K562 (cell line): ENCODE measurements around the gene C1GALT1C1L. TPM values are rescaled to one million over a fixed set of nuclear protein-coding genes. Genes with fewer than 3 reads are reported as not detected.

Experiments used
- ATAC-seq: fragments of 200-7000 bp; cut with Tn5 transposase; 3 replicates; pipeline ENCODE4 v1.9.1; 2020; ENCODE audit warnings: moderate library complexity
- BruUV-seq: library from RNA; stranded (reverse); fragments of 400-500 nt; replicated peaks from 2 replicates; lab custom pipeline; 2021; lab: Mats Ljungman, UMichigan
- CTCF ChIA-PET: fragments of 300-600 bp; formaldehyde crosslinking; extraction: SDS; loops from one replicate; lab custom pipeline; 2021; ENCODE audit warnings: low intra/inter-chr PET ratio; lab: Yijun Ruan, JAX
- POLR2A ChIA-PET: fragments of 300-600, 350-650 bp; sonication (Branson Sonifier 250); formaldehyde crosslinking; extraction: SDS; loops from one replicate; lab custom pipeline; 2021; ENCODE audit warnings: antibody characterized with exemption, inconsistent platforms; lab: Yijun Ruan, JAX
- DNase-seq, 4 experiments: peaks; one replicate each; pipeline versions ENCODE4 v3.0.0 to v3.0.0-alpha.2; 2011 to 2018; ENCODE audit warnings: low spot score in 3 of 4, mixed read lengths in 3 of 4; ENCODE audit errors: extremely low read depth in 1 of 4
- FAIRE-seq: peaks from 2 replicates; lab custom pipeline; 2011; peaks lifted over from hg19 to GRCh38; lab: Jason Lieb, UNC
- H2AFZ ChIP-seq: 2 replicates; pipeline ENCODE4 v1.6.0; 2011; ENCODE audit warnings: low read depth, low read length, control low read depth, inconsistent platforms
- H3K27ac ChIP-seq: fragments of 200-600 bp; 3 replicates; pipeline ENCODE4 v1.8.0; 2011; ENCODE audit warnings: low read depth, mild to moderate bottlenecking, control low read depth, inconsistent platforms, low read length, moderate library complexity, mixed read lengths; ENCODE audit errors: extremely low read depth
- H3K27me3 ChIP-seq, 2 experiments: fragments of 300-600 bp in 1 of 2; 2 replicates in 1 of 2; 3 replicates in 1 of 2; pipeline versions ENCODE4 v1.6.0 to v1.8.0; 2011; ENCODE audit warnings: inconsistent platforms in 2 of 2, low read length in 2 of 2, mild to moderate bottlenecking in 1 of 2, mixed read lengths in 1 of 2, moderate library complexity in 1 of 2; ENCODE audit not compliant: control insufficient read depth in 2 of 2, insufficient read depth in 2 of 2
- H3K36me3 ChIP-seq: fragments of 300-600 bp; 3 replicates; pipeline ENCODE4 v1.8.0; 2011; ENCODE audit warnings: mild to moderate bottlenecking, low read length, inconsistent platforms; ENCODE audit not compliant: control insufficient read depth, insufficient read depth
- H3K4me1 ChIP-seq, 2 experiments: fragments of 200-600 bp in 1 of 2; replicated peaks in 1 of 2; 2 replicates in 1 of 2; 3 replicates in 1 of 2; pipeline versions ENCODE4 v1.5.1 to v1.8.0; 2011; ENCODE audit warnings: inconsistent platforms in 2 of 2, low read length in 2 of 2, mild to moderate bottlenecking in 1 of 2, mixed read lengths in 1 of 2, moderate library complexity in 1 of 2; ENCODE audit not compliant: control insufficient read depth in 2 of 2, insufficient read depth in 2 of 2
- H3K4me2 ChIP-seq: 2 replicates; pipeline ENCODE4 v1.6.1; 2011; ENCODE audit warnings: low read length, control low read depth, inconsistent platforms, mixed read lengths; ENCODE audit not compliant: insufficient read depth
- H3K4me3 ChIP-seq: fragments of 200-600 bp; sonication (generic), shearing (Covaris generic); 2 replicates; pipeline ENCODE4 v1.5.1; 2016; ENCODE audit warnings: control low read depth, inconsistent platforms
- H3K79me2 ChIP-seq: fragments of 200-600 bp; 3 replicates; pipeline ENCODE4 v1.8.0; 2011; ENCODE audit warnings: low read length, inconsistent platforms; ENCODE audit not compliant: control insufficient read depth, insufficient read depth
- H3K9ac ChIP-seq, 2 experiments: 2 replicates each; pipeline versions ENCODE4 v1.6.0 to v1.6.1; 2011; ENCODE audit warnings: low read depth in 2 of 2, low read length in 2 of 2, control low read depth in 1 of 2, inconsistent platforms in 1 of 2, mild to moderate bottlenecking in 1 of 2, mixed read lengths in 1 of 2; ENCODE audit not compliant: insufficient read depth in 1 of 2
- H3K9me1 ChIP-seq: one replicate; pipeline ENCODE4 v1.6.0; 2011; ENCODE audit warnings: inconsistent platforms, mild to moderate bottlenecking, low read length, moderate library complexity; ENCODE audit not compliant: control insufficient read depth, insufficient read depth
- H3K9me3 ChIP-seq: replicated peaks from 2 replicates; pipeline ENCODE4 v1.5.1; 2011; ENCODE audit warnings: low read depth, low read length, inconsistent platforms; ENCODE audit not compliant: control insufficient read depth, insufficient read depth
- H4K20me1 ChIP-seq: replicated peaks from 2 replicates; pipeline ENCODE4 v1.6.1; 2011; ENCODE audit warnings: low read length, inconsistent platforms, mixed read lengths; ENCODE audit not compliant: control insufficient read depth, insufficient read depth
- BACH1 ChIP-seq: fragments of 200-800 bp; sonication (Bioruptor generic); IDR thresholded peaks from 2 replicates; pipeline ENCODE4 v1.6.1; 2016; ENCODE audit warnings: missing genetic modification characterization, missing compliant biosample characterization
- CREM ChIP-seq: IDR thresholded peaks from 2 replicates; pipeline ENCODE4 v1.6.1; 2014; ENCODE audit warnings: antibody characterized with exemption, low read depth
- JUN ChIP-seq, 2 experiments: sonication (generic) in 1 of 2; formaldehyde crosslinking in 1 of 2; IDR thresholded peaks; 2 replicates each; pipeline versions ENCODE4 v1.6.1 to v1.8.0; 2012 to 2022; ENCODE audit warnings: borderline replicate concordance in 2 of 2, mild to moderate bottlenecking in 2 of 2, improper control_type of control experiment in 1 of 2, low read depth in 1 of 2, low read length in 1 of 2, missing genetic modification reagents in 1 of 2
- KAT7 ChIP-seq: sonication (generic); formaldehyde crosslinking; IDR thresholded peaks from 2 replicates; pipeline ENCODE4 v1.8.0; 2022; ENCODE audit warnings: missing genetic modification reagents, mild to moderate bottlenecking, borderline replicate concordance
- PHF20 ChIP-seq: fragments of 450-650 bp; IDR thresholded peaks from 2 replicates; pipeline ENCODE4 v1.6.1; 2018; ENCODE audit not compliant: partially characterized antibody
- PURB ChIP-seq: sonication (generic); formaldehyde crosslinking; IDR thresholded peaks from 2 replicates; pipeline ENCODE4 v1.9.0; 2021; ENCODE audit warnings: low read depth, mild to moderate bottlenecking, missing genetic modification reagents
- RAD21 ChIP-seq, 2 experiments: fragments of 250-450 bp in 1 of 2; fragments of 450-650 bp in 1 of 2; sonication (Bioruptor Pico) in 1 of 2; formaldehyde crosslinking in 1 of 2; IDR thresholded peaks in 1 of 2; conservative IDR thresholded peaks in 1 of 2; 2 replicates each; pipeline versions ENCODE4 v1.4.0 to v1.8.0; 2020 to 2022; ENCODE audit warnings: mild to moderate bottlenecking in 2 of 2, moderate library complexity in 1 of 2
- SPI1 ChIP-seq: IDR thresholded peaks from 2 replicates; pipeline ENCODE4 v1.6.1; 2011; ENCODE audit warnings: low read depth, low read length, control low read depth, borderline replicate concordance
- TOE1 ChIP-seq, 2 experiments: fragments of 450-650 bp in 1 of 2; sonication (generic) in 1 of 2; formaldehyde crosslinking in 1 of 2; IDR thresholded peaks; 2 replicates each; pipeline versions ENCODE4 v1.7.1 to v1.8.0; 2016 to 2022; ENCODE audit warnings: borderline replicate concordance in 2 of 2, mild to moderate bottlenecking in 2 of 2, antibody characterized with exemption in 1 of 2, inconsistent platforms in 1 of 2, low read depth in 1 of 2, missing genetic modification reagents in 1 of 2, moderate library complexity in 1 of 2
- ZNF699 ChIP-seq: fragments of 250-450 bp; sonication (Bioruptor Pico); IDR thresholded peaks from 2 replicates; pipeline ENCODE4 v1.8.0; 2021; ENCODE audit warnings: mild to moderate bottlenecking, moderate library complexity; ENCODE audit not compliant: insufficient replicate concordance
- WGBS: fragments of 100-300 bp; shearing (Covaris generic); methylation state at CpG from one replicate; pipeline ENCODE4 v1.1.6; 2016; ENCODE audit warnings: low coverage, mixed read lengths; ENCODE audit not compliant: insufficient coverage; ENCODE audit errors: missing lambda C conversion rate; 5-methylcytosine and 5-hydroxymethylcytosine counted together
- in situ Hi-C: fragments of 300-500 bp; cut with MboI; formaldehyde crosslinking; loops from 4 replicates; pipeline ENCODE4 v1.15.0; 2018; ENCODE audit warnings: inconsistent platforms, mixed read lengths
- intact Hi-C: fragments of 100-400 bp; cut with micrococcal nuclease; formaldehyde crosslinking; loops from 2 replicates; pipeline ENCODE4 v1.14.2; 2022
- polyA plus RNA-seq, 8 experiments: library from polyadenylated mRNA; depleted of rRNA in 4 of 8; stranded (reverse) in 5 of 8; unstranded in 3 of 8; fragments of >200 nt; fragmentation: Nextera tagmentation in 2 of 8; fragmentation: Illumina TruSeq in 1 of 8; extraction: Ambion mirVana in 2 of 8; extraction: Trizol in 1 of 8; gene quantifications; 2 replicates each; pipeline versions ENCODE4 v1.2.1 to v1.2.3, GENCODE V29; 2011 to 2014; ENCODE audit warnings: inconsistent platforms in 1 of 8, missing spikeins in 1 of 8
- total RNA-seq, 7 experiments: library from RNA; depleted of rRNA in 6 of 7; stranded (reverse); fragments of >200 nt in 6 of 7; fragmentation: Illumina TruSeq in 2 of 7; extraction: Trizol in 2 of 7; gene quantifications; 2 replicates each; pipeline versions ENCODE4 v1.2.1 to v1.2.3, GENCODE V29; 2011 to 2021; ENCODE audit warnings: low replicate concordance in 1 of 7
- TF ChIP-seq, protein P1 (sequence below), 2 experiments: fragments of 150-350 bp in 1 of 2; IDR thresholded peaks; 2 replicates each; pipeline ENCODE4 v1.6.1; 2012 to 2016; ENCODE audit warnings: low read depth in 2 of 2, low read length in 2 of 2, mild to moderate bottlenecking in 1 of 2, moderate library complexity in 1 of 2
- TF ChIP-seq, protein P2 (sequence below): fragments of 450-650 bp; formaldehyde crosslinking; IDR thresholded peaks from 2 replicates; pipeline ENCODE4 v1.4.0; 2020; ENCODE audit warnings: mild to moderate bottlenecking, moderate library complexity

C1GALT1C1L gene
- total and polyA plus RNA-seq, 9 of the 15 experiments (the other 6 are each of a cell fraction or from before 2014, with no cell fraction given), result 1.0 to 4.4 (median 1.9) TPM

DNA sequence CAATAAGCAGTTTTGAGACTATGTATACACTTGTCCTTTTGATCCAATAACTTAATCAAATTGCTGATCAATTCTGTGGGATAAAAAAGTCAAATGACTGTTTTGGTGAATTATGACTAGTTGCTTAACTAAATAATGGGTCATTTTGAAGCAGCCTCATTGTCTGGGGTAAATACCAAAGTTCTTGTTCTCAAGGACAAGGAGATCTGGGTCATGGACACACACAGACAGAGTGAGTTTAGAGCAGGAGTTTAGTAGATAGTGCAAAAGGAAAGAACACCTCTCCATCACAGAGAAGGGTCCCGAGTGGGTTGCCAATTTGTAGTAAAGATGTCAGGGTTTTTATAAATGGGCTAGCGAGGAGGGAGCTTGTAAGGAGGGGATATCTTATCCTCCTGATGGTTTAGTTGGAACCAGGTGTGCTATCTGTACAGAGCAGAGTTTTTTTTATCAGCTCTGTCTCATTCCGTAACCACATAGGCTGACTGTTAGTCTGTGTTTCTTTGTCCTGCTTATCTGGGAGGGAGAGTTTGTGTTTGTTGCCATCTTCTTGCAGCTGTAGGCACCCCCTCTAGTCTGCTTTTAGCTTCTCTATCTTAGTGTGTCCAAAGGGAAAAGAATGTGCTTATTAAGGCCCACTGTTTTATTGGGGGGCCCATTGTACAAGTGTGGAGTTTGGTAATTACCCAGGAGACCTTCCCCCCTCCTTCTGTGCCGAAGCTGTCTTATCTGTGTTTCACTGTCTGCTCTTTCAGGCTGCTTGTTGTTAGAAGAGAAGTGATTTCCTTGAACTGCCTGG, 48.7 kb upstream of the C1GALT1C1L start:
- FAIRE-seq, result peak; percentile 97
- H2AFZ ChIP-seq, result no peak overlapping the region
- CTCF ChIA-PET, result no interaction called here
- no peak overlapping the region for H3K4me3 ChIP-seq
- no peaks in the 10 kb centered on the region for H3K36me3 ChIP-seq
- peaks cover 5 to 34% of the 10 kb centered on the region in 2 experiments for H3K4me1 ChIP-seq
- peak; percentile 92 for ATAC-seq
- peak; percentile 69 to 88 (median 78) for DNase-seq
- POLR2A ChIA-PET, result interaction anchor here (0.6 to 1.8 kb wide), 8 partner anchors 9 to 577 kb away, joined by 3 to 9 read pairs (median 5); no protein-coding TSS in a partner anchor
- H3K9me1 ChIP-seq, result no peaks in the 10 kb centered on the region
- intact Hi-C loops (no loop called here), in situ Hi-C loops (no loop called here)
- no peaks in the 10 kb centered on the region for H3K79me2 ChIP-seq
- H3K4me2 ChIP-seq, result peak overlapping the region; percentile 60
- no peak overlapping the region for H3K9ac ChIP-seq
- no TSS peak for BruUV-seq
- 2% methylated on average over 4 of the region's 4 CpGs for WGBS
- no peaks in the 10 kb centered on the region for H3K27me3 ChIP-seq
- peaks cover 4% of the 10 kb centered on the region; the same call in 1 of the 2 replicates for H3K9me3 ChIP-seq
- no peaks in the 10 kb centered on the region for H4K20me1 ChIP-seq
- H3K27ac ChIP-seq, result peak overlapping the region; percentile 50; the same call in 2 of the 3 replicates
- TF ChIP-seq KAT7 (no peak), BACH1 (tag) (peak; percentile 65; the same call in 1 of the 2 replicates), SPI1 (no peak), RAD21 (CRISPR knock-in tag; conservative IDR thresholded peaks at IDR 0.05 in 1 of 2, IDR thresholded peaks at IDR 0.05 in 1 of 2) (0 out of 4 replicates have a peak, but pooled peaks have one; percentile 4 to 7), ZNF699 (CRISPR knock-in tag) (no peak), JUN (IDR thresholded peaks at IDR 0.05; ENCODE audit: borderline replicate concordance, low read depth, low read length) (no peak), JUN (CRISPR knock-in tag; IDR thresholded peaks at IDR 0.05; ENCODE audit: borderline replicate concordance) (no peak), CREM (peak; percentile 69), PHF20 (peak; percentile 23), TOE1 (IDR thresholded peaks at IDR 0.05; ENCODE audit: borderline replicate concordance) (peak; percentile 44; the same call in 1 of the 2 replicates), TOE1 (CRISPR knock-in tag; IDR thresholded peaks at IDR 0.05; ENCODE audit: borderline replicate concordance, low read depth) (no peak), PURB (CRISPR knock-in tag) (no peak)
- TF ChIP-seq, protein P1, sequence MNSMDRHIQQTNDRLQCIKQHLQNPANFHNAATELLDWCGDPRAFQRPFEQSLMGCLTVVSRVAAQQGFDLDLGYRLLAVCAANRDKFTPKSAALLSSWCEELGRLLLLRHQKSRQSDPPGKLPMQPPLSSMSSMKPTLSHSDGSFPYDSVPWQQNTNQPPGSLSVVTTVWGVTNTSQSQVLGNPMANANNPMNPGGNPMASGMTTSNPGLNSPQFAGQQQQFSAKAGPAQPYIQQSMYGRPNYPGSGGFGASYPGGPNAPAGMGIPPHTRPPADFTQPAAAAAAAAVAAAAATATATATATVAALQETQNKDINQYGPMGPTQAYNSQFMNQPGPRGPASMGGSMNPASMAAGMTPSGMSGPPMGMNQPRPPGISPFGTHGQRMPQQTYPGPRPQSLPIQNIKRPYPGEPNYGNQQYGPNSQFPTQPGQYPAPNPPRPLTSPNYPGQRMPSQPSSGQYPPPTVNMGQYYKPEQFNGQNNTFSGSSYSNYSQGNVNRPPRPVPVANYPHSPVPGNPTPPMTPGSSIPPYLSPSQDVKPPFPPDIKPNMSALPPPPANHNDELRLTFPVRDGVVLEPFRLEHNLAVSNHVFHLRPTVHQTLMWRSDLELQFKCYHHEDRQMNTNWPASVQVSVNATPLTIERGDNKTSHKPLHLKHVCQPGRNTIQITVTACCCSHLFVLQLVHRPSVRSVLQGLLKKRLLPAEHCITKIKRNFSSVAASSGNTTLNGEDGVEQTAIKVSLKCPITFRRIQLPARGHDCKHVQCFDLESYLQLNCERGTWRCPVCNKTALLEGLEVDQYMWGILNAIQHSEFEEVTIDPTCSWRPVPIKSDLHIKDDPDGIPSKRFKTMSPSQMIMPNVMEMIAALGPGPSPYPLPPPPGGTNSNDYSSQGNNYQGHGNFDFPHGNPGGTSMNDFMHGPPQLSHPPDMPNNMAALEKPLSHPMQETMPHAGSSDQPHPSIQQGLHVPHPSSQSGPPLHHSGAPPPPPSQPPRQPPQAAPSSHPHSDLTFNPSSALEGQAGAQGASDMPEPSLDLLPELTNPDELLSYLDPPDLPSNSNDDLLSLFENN (IDR thresholded peaks at IDR 0.05; ENCODE audit: low read depth in 2 of 2, low read length in 2 of 2), result peak in 1 of 2 experiments; percentile 92; a peak in 2 of 4 replicates
- TF ChIP-seq, protein P2, sequence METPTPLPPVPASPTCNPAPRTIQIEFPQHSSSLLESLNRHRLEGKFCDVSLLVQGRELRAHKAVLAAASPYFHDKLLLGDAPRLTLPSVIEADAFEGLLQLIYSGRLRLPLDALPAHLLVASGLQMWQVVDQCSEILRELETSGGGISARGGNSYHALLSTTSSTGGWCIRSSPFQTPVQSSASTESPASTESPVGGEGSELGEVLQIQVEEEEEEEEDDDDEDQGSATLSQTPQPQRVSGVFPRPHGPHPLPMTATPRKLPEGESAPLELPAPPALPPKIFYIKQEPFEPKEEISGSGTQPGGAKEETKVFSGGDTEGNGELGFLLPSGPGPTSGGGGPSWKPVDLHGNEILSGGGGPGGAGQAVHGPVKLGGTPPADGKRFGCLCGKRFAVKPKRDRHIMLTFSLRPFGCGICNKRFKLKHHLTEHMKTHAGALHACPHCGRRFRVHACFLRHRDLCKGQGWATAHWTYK (CRISPR knock-in tag), result peak; percentile 66; the same call in 1 of the 2 replicates
